Inferior parietal cortex (tissue), 1 donor: ENCODE data around the gene KAT8.
A peak's percentile ranks its signal among the peaks of the same experiment; 100 is the strongest.

Experiments used
- DNase-seq: peaks from one replicate; pipeline ENCODE4 v3.0.0-alpha.2; 2016; ENCODE audit errors: extremely low spot score

KAT8 gene

GRCh38 chr16:31108035-31108793 is 9.2 kb upstream of the KAT8 start, which contains the start of gene BCKDK:
BCKDK (plus strand) TSS chr16:31108386; CDS start chr16:31109224, 838 bp downstream.
- DNase-seq: peak; percentile 72

GRCh38 chr16:31108794-31109558 is 8.5 kb upstream of the KAT8 start:
- no peak for DNase-seq

- no peak for DNase-seq
Observed at GRCh38 chr16:31109622-31110021, 7.8 kb upstream of the KAT8 start.

- DNase-seq: no peak
Observed at GRCh38 chr16:31110106-31111034, 7.1 kb upstream of the KAT8 start.

GRCh38 chr16:31111881-31112466 is 5.5 kb upstream of the KAT8 start:
- no peak for DNase-seq

- DNase-seq: no peak
Observed at GRCh38 chr16:31112711-31113110, 4.8 kb upstream of the KAT8 start.

- DNase-seq: no peak
Observed at GRCh38 chr16:31113121-31114120, 4.0 kb upstream of the KAT8 start.

- DNase-seq: no peak
Observed at GRCh38 chr16:31114468-31114867, 3.0 kb upstream of the KAT8 start.

- DNase-seq: no peak
Observed at GRCh38 chr16:31118223-31119155, 1.0 kb downstream of the KAT8 start.

GRCh38 chr16:31120129-31120528 is 2.7 kb downstream of the KAT8 start:
- DNase-seq: no peak

GRCh38 chr16:31125844-31126243 is 8.4 kb downstream of the KAT8 start:
- no peak for DNase-seq

- DNase-seq: no peak
Observed at GRCh38 chr16:31127182-31127581, 9.7 kb downstream of the KAT8 start.

GRCh38 chr16:31128711-31129567 is 11.5 kb downstream of the KAT8 start:
- peak; percentile 32 for DNase-seq

GRCh38 chr16:31129568-31130335 is 12.3 kb downstream of the KAT8 start:
- DNase-seq: peak; percentile 10

- no peak for DNase-seq
Observed at GRCh38 chr16:31130336-31130891, 12.9 kb downstream of the KAT8 start.

- no peak for DNase-seq
Observed at GRCh38 chr16:31130899-31131298, 13.4 kb downstream of the KAT8 start.

GRCh38 chr16:31131416-31131815 is 14.0 kb downstream of the KAT8 start:
- DNase-seq: no peak
